Measurements from ENCODE around the gene FARS2.

DNA sequence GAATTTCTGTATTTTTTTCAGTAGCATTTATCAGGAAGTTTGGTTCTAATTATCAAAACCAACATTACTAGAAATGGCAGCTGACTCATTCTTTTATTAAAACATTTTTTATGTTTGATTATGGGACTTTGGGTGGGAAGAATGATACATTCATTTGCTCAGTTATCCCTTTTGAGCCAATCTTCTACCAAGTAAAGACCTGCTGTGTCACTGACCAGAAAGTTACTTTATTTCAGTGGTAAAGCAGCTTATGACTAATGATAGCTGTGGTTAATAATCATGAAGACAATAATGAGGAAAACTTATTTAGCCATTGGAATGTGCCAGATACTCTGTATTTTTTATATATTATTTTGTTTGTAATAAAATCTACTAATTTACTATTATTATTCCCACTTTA is 142.3 kb downstream of the FARS2 start:
- TF ChIP-seq CTCF (IDR thresholded peaks at IDR 0.05) (no peak), POLR2A (IDR thresholded peaks at IDR 0.05) (no peak), POLR2AphosphoS5 (IDR thresholded peaks at IDR 0.05; ENCODE audit: insufficient read depth in 1 of 2, low read depth in 1 of 2) (no peak)

Measured in vagina (tissue), 2 donors.